Measurements from ENCODE around the gene GALR3.

GRCh38 chr22:37784829-37785495, 38.2 kb upstream of the GALR3 start:
- TF ChIP-seq CTCF (IDR thresholded peaks at IDR 0.05) (no peak), POLR2AphosphoS5 (IDR thresholded peaks at IDR 0.05) (no peak)
